NK-92 (cell line): ENCODE results near the gene GSG1L.

Experiments used
- DNase-seq: peaks from one replicate; lab custom pipeline; 2025; ENCODE audit not compliant: unreplicated experiment; lab: John Stamatoyannopoulos, UW

GSG1L gene

GRCh38 chr16:27824006-27824405 is 239.5 kb downstream of the GSG1L start:
- DNase-seq = no peak

GRCh38 chr16:27823421-27823820 is 240.1 kb downstream of the GSG1L start:
- no peak for DNase-seq

- DNase-seq = no peak
Observed at GRCh38 chr16:27822996-27823395, 240.5 kb downstream of the GSG1L start.

GRCh38 chr16:27822529-27822928 is 241.0 kb downstream of the GSG1L start:
- no peak for DNase-seq

- no peak for DNase-seq
Observed at GRCh38 chr16:27820646-27821345, 242.7 kb downstream of the GSG1L start.

GRCh38 chr16:27819881-27820610 is 243.5 kb downstream of the GSG1L start:
- no peak for DNase-seq

GRCh38 chr16:27819356-27819755 is 244.2 kb downstream of the GSG1L start:
- no peak for DNase-seq

- DNase-seq = no peak
Observed at GRCh38 chr16:27818246-27818645, 245.3 kb downstream of the GSG1L start.

GRCh38 chr16:27817038-27817437 is 246.5 kb downstream of the GSG1L start:
- DNase-seq = no peak

- no peak for DNase-seq
Observed at GRCh38 chr16:27816561-27816960, 247.0 kb downstream of the GSG1L start.

- DNase-seq = no peak
Observed at GRCh38 chr16:27813591-27813990, 249.9 kb downstream of the GSG1L start.

GRCh38 chr16:27811881-27812280 is 251.6 kb downstream of the GSG1L start:
- no peak for DNase-seq

GRCh38 chr16:27806986-27807385 is 256.5 kb downstream of the GSG1L start:
- no peak for DNase-seq

- DNase-seq = no peak
Observed at GRCh38 chr16:27806388-27806787, 257.1 kb downstream of the GSG1L start.

GRCh38 chr16:27805828-27806351 is 257.6 kb downstream of the GSG1L start:
- no peak for DNase-seq

- no peak for DNase-seq
Observed at GRCh38 chr16:27803775-27804549, 259.6 kb downstream of the GSG1L start.

- DNase-seq = no peak
Observed at GRCh38 chr16:27802664-27803439, 260.7 kb downstream of the GSG1L start.

- DNase-seq = no peak
Observed at GRCh38 chr16:27801289-27801945, 262.1 kb downstream of the GSG1L start.

- DNase-seq = no peak
Observed at GRCh38 chr16:27800817-27801216, 262.7 kb downstream of the GSG1L start.

- DNase-seq = no peak
Observed at GRCh38 chr16:27799896-27800295, 263.6 kb downstream of the GSG1L start.
